HepG2 (cell line): ENCODE data around the gene HFM1.

Experiments used
- POLR2A ChIP-seq, 2 experiments: IDR thresholded peaks; 2 replicates each; pipeline ENCODE4 v1.6.1; 2011; ENCODE audit warnings: low read depth in 2 of 2, low read length in 2 of 2, mild to moderate bottlenecking in 1 of 2, moderate library complexity in 1 of 2; ENCODE audit not compliant: insufficient read depth in 1 of 2
- RXRB ChIP-seq: IDR thresholded peaks from 2 replicates; pipeline ENCODE4 v1.6.1; 2016; ENCODE audit warnings: borderline replicate concordance, missing genetic modification reagents, missing compliant biosample characterization
- ZNF703 ChIP-seq: sonication (generic); formaldehyde crosslinking; IDR thresholded peaks from 2 replicates; pipeline ENCODE4 v1.5.1; 2020; ENCODE audit warnings: missing genetic modification reagents, mild to moderate bottlenecking, moderate library complexity, borderline replicate concordance
- TF ChIP-seq, protein P1 (sequence below): sonication (generic); formaldehyde crosslinking; IDR thresholded peaks from 2 replicates; pipeline ENCODE4 v1.5.0; 2020; ENCODE audit warnings: mild to moderate bottlenecking, missing genetic modification reagents, moderate library complexity

- no peak for TF ChIP-seq ZNF703 (CRISPR knock-in tag)
- TF ChIP-seq RXRB (CRISPR knock-in tag) = no peak
- TF ChIP-seq, protein P1, sequence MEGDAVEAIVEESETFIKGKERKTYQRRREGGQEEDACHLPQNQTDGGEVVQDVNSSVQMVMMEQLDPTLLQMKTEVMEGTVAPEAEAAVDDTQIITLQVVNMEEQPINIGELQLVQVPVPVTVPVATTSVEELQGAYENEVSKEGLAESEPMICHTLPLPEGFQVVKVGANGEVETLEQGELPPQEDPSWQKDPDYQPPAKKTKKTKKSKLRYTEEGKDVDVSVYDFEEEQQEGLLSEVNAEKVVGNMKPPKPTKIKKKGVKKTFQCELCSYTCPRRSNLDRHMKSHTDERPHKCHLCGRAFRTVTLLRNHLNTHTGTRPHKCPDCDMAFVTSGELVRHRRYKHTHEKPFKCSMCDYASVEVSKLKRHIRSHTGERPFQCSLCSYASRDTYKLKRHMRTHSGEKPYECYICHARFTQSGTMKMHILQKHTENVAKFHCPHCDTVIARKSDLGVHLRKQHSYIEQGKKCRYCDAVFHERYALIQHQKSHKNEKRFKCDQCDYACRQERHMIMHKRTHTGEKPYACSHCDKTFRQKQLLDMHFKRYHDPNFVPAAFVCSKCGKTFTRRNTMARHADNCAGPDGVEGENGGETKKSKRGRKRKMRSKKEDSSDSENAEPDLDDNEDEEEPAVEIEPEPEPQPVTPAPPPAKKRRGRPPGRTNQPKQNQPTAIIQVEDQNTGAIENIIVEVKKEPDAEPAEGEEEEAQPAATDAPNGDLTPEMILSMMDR = no peak
- no peak for TF ChIP-seq POLR2A (IDR thresholded peaks at IDR 0.05; ENCODE audit: insufficient read depth in 1 of 2, low read depth in 2 of 2, low read length in 2 of 2)
Measured at GRCh38 chr1:91428182-91428798, 23.7 kb upstream of the HFM1 start.
